GM23338 (cell line): Measurements from ENCODE around the gene TRAF3IP3. TPM values are rescaled to one million over a fixed set of nuclear protein-coding genes. Genes with fewer than 3 reads are reported as not detected.

Source experiments
- ATAC-seq: fragments of 200-7000 bp; cut with Tn5 transposase; 3 replicates; pipeline ENCODE4 v1.9.1; 2020
- DNase-seq: peaks from one replicate; pipeline ENCODE4 v3.0.0-alpha.2; 2015; ENCODE audit warnings: low spot score
- H2AFZ ChIP-seq: fragments of 200-600 bp; sonication (generic); 2 replicates; pipeline ENCODE4 v1.8.0; 2016; ENCODE audit warnings: antibody characterized with exemption, mild to moderate bottlenecking, moderate library complexity
- H3F3A ChIP-seq: fragments of 200-600 bp; sonication (generic); replicated peaks from 2 replicates; pipeline ENCODE4 v1.8.0; 2017; ENCODE audit warnings: antibody characterized with exemption, mixed run types, low read depth
- H3K27ac ChIP-seq: fragments of 200-600 bp; sonication (generic); 2 replicates; pipeline ENCODE4 v1.6.1; 2016; ENCODE audit warnings: low read depth
- H3K27me3 ChIP-seq: fragments of 200-600 bp; sonication (generic); 2 replicates; pipeline ENCODE4 v1.8.0; 2016; ENCODE audit warnings: mild to moderate bottlenecking, mixed run types, moderate library complexity; ENCODE audit not compliant: insufficient read depth
- H3K36me3 ChIP-seq: fragments of 200-600 bp; sonication (generic); 2 replicates; pipeline ENCODE4 v1.8.0; 2016; ENCODE audit warnings: mild to moderate bottlenecking; ENCODE audit not compliant: insufficient read depth
- H3K4me1 ChIP-seq: fragments of 200-600 bp; sonication (generic); 2 replicates; pipeline ENCODE4 v1.8.0; 2016; ENCODE audit warnings: mild to moderate bottlenecking, moderate library complexity; ENCODE audit not compliant: insufficient read depth
- H3K4me2 ChIP-seq: fragments of 200-600 bp; sonication (generic); 2 replicates; pipeline ENCODE4 v1.7.1; 2017; ENCODE audit warnings: mixed run types
- H3K4me3 ChIP-seq: fragments of 200-600 bp; sonication (generic); 2 replicates; pipeline ENCODE4 v1.6.1; 2016; ENCODE audit warnings: mixed run types
- H3K79me2 ChIP-seq: fragments of 200-600 bp; sonication (generic); replicated peaks from 2 replicates; pipeline ENCODE4 v1.8.0; 2017; ENCODE audit warnings: mild to moderate bottlenecking; ENCODE audit not compliant: insufficient read depth
- H3K9me2 ChIP-seq: fragments of 200-600 bp; sonication (generic); 2 replicates; pipeline ENCODE4 v1.8.0; 2017; ENCODE audit not compliant: insufficient read depth
- H4K20me1 ChIP-seq: fragments of 200-600 bp; sonication (generic); replicated peaks from 2 replicates; pipeline ENCODE4 v1.8.0; 2017; ENCODE audit warnings: mild to moderate bottlenecking; ENCODE audit not compliant: insufficient read depth
- H3K27ac Mint-ChIP-seq: 2 replicates; pipeline ENCODE4 v1.8.0; 2020; ENCODE audit warnings: inconsistent platforms, mild to moderate bottlenecking, moderate library complexity, mixed read lengths
- H3K27me3 Mint-ChIP-seq: 3 replicates; pipeline ENCODE4 v1.8.0; 2022; ENCODE audit warnings: low read depth, mild to moderate bottlenecking, moderate library complexity, mixed read lengths, inconsistent platforms; ENCODE audit not compliant: insufficient read depth, poor library complexity
- H3K36me3 Mint-ChIP-seq: 3 replicates; pipeline ENCODE4 v1.8.0; 2021; ENCODE audit warnings: low read depth, mild to moderate bottlenecking, inconsistent platforms, moderate library complexity, mixed read lengths
- H3K4me1 Mint-ChIP-seq: 3 replicates; pipeline ENCODE4 v1.8.0; 2020; ENCODE audit warnings: mild to moderate bottlenecking, inconsistent platforms, mixed read lengths
- H3K4me3 Mint-ChIP-seq: 3 replicates; pipeline ENCODE4 v1.8.0; 2021; ENCODE audit warnings: moderate library complexity, mild to moderate bottlenecking, inconsistent platforms, mixed read lengths
- H3K9me3 Mint-ChIP-seq: 3 replicates; pipeline ENCODE4 v1.8.0; 2020; ENCODE audit warnings: moderate library complexity, mild to moderate bottlenecking, inconsistent platforms, mixed read lengths
- EZH2 ChIP-seq: fragments of 200-600 bp; sonication (generic); IDR thresholded peaks from one replicate; pipeline ENCODE4 v1.8.0; 2017; ENCODE audit warnings: antibody characterized with exemption, mild to moderate bottlenecking, low read depth; ENCODE audit not compliant: unreplicated experiment
- EZH2phosphoT487 ChIP-seq: fragments of 200-600 bp; sonication (generic); IDR thresholded peaks from one replicate; pipeline ENCODE4 v1.8.1; 2018; ENCODE audit warnings: antibody characterized with exemption; ENCODE audit not compliant: unreplicated experiment
- JUNB ChIP-seq: IDR thresholded peaks from one replicate; pipeline ENCODE4 v1.6.1; 2016; ENCODE audit warnings: antibody characterized with exemption; ENCODE audit not compliant: unreplicated experiment
- NANOG ChIP-seq: IDR thresholded peaks from 2 replicates; pipeline ENCODE4 v1.6.1; 2016; ENCODE audit warnings: antibody characterized with exemption, borderline replicate concordance
- ZNF114 ChIP-seq: fragments of 250-450 bp; sonication (Bioruptor Pico); IDR thresholded peaks from 2 replicates; pipeline ENCODE4 v1.5.0; 2020; ENCODE audit warnings: mild to moderate bottlenecking, moderate library complexity
- polyA plus RNA-seq: library from polyadenylated mRNA; unstranded; fragments of >200 nt; fragmentation: Nextera tagmentation; extraction: Ambion mirVana; gene quantifications from 2 replicates; pipeline ENCODE4 v1.2.1, GENCODE V29; 2016
- total RNA-seq: library from RNA; depleted of rRNA; stranded (reverse); fragments of >200 nt; shearing (Covaris generic); gene quantifications from 2 replicates; pipeline ENCODE4 v1.2.3, GENCODE V29; 2014
- TF ChIP-seq, protein P1 (sequence below): IDR thresholded peaks from one replicate; pipeline ENCODE4 v1.6.1; 2018; ENCODE audit warnings: antibody characterized with exemption; ENCODE audit not compliant: unreplicated experiment
- TF ChIP-seq, protein P2 (sequence below): IDR thresholded peaks from 2 replicates; pipeline ENCODE4 v1.6.1; 2016; ENCODE audit warnings: antibody characterized with exemption
- TF ChIP-seq, protein P3 (sequence below): fragments of 250-450 bp; sonication (Bioruptor Pico); IDR thresholded peaks from 2 replicates; pipeline ENCODE4 v1.5.0; 2020; ENCODE audit warnings: mild to moderate bottlenecking, moderate library complexity

The TRAF3IP3 gene
- total and polyA plus RNA-seq, 2 experiments from 2014 or later = not detected

DNA sequence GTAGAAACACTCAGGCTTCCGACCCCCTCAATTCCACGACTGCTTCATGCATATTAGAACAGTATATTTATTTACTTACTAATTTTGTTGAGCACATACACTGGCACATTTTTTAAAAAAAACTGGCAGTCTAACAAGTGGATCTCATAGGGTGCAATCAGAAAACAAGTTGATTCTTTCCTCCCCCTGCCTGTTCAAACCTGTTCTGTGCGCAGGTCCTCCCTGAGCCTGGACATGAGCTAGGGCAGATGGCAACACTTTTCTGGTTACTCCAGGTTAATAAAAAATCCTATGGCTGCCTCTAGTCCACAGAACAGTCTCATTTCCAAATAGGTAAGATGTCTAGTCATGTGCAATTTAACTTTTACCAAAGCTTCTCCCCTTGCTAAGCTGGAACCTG, 32.6 kb upstream of the TRAF3IP3 start:
- Histone ChIP-seq H3K9me2 (peaks cover 6% of the 10 kb centered on the region; the same call in 1 of the 2 replicates), H2AFZ (no peak overlapping the region), H3K79me2 (no peaks in the 10 kb centered on the region), H3F3A (no peaks in the 10 kb centered on the region), H3K4me1 (no peaks in the 10 kb centered on the region), H3K4me2 (no peak overlapping the region), H4K20me1 (no peaks in the 10 kb centered on the region), H3K27me3 (no peaks in the 10 kb centered on the region), H3K4me3 (no peak overlapping the region), H3K27ac (no peak overlapping the region), H3K36me3 (no peaks in the 10 kb centered on the region)
- Mint-ChIP-seq H3K36me3 (no peaks in the 10 kb centered on the region), H3K27me3 (no peaks in the 10 kb centered on the region), H3K4me1 (no peaks in the 10 kb centered on the region), H3K4me3 (no peak overlapping the region), H3K9me3 (no peaks in the 10 kb centered on the region), H3K27ac (no peak overlapping the region)
- DNase-seq = no peak
- TF ChIP-seq ZNF114 (CRISPR knock-in tag) (no peak), EZH2 (no peak), NANOG (no peak), JUNB (no peak), EZH2phosphoT487 (no peak)
- TF ChIP-seq, protein P1, sequence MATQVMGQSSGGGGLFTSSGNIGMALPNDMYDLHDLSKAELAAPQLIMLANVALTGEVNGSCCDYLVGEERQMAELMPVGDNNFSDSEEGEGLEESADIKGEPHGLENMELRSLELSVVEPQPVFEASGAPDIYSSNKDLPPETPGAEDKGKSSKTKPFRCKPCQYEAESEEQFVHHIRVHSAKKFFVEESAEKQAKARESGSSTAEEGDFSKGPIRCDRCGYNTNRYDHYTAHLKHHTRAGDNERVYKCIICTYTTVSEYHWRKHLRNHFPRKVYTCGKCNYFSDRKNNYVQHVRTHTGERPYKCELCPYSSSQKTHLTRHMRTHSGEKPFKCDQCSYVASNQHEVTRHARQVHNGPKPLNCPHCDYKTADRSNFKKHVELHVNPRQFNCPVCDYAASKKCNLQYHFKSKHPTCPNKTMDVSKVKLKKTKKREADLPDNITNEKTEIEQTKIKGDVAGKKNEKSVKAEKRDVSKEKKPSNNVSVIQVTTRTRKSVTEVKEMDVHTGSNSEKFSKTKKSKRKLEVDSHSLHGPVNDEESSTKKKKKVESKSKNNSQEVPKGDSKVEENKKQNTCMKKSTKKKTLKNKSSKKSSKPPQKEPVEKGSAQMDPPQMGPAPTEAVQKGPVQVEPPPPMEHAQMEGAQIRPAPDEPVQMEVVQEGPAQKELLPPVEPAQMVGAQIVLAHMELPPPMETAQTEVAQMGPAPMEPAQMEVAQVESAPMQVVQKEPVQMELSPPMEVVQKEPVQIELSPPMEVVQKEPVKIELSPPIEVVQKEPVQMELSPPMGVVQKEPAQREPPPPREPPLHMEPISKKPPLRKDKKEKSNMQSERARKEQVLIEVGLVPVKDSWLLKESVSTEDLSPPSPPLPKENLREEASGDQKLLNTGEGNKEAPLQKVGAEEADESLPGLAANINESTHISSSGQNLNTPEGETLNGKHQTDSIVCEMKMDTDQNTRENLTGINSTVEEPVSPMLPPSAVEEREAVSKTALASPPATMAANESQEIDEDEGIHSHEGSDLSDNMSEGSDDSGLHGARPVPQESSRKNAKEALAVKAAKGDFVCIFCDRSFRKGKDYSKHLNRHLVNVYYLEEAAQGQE = no peak
- TF ChIP-seq, protein P2, sequence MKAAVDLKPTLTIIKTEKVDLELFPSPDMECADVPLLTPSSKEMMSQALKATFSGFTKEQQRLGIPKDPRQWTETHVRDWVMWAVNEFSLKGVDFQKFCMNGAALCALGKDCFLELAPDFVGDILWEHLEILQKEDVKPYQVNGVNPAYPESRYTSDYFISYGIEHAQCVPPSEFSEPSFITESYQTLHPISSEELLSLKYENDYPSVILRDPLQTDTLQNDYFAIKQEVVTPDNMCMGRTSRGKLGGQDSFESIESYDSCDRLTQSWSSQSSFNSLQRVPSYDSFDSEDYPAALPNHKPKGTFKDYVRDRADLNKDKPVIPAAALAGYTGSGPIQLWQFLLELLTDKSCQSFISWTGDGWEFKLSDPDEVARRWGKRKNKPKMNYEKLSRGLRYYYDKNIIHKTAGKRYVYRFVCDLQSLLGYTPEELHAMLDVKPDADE = no peak
- TF ChIP-seq, protein P3, sequence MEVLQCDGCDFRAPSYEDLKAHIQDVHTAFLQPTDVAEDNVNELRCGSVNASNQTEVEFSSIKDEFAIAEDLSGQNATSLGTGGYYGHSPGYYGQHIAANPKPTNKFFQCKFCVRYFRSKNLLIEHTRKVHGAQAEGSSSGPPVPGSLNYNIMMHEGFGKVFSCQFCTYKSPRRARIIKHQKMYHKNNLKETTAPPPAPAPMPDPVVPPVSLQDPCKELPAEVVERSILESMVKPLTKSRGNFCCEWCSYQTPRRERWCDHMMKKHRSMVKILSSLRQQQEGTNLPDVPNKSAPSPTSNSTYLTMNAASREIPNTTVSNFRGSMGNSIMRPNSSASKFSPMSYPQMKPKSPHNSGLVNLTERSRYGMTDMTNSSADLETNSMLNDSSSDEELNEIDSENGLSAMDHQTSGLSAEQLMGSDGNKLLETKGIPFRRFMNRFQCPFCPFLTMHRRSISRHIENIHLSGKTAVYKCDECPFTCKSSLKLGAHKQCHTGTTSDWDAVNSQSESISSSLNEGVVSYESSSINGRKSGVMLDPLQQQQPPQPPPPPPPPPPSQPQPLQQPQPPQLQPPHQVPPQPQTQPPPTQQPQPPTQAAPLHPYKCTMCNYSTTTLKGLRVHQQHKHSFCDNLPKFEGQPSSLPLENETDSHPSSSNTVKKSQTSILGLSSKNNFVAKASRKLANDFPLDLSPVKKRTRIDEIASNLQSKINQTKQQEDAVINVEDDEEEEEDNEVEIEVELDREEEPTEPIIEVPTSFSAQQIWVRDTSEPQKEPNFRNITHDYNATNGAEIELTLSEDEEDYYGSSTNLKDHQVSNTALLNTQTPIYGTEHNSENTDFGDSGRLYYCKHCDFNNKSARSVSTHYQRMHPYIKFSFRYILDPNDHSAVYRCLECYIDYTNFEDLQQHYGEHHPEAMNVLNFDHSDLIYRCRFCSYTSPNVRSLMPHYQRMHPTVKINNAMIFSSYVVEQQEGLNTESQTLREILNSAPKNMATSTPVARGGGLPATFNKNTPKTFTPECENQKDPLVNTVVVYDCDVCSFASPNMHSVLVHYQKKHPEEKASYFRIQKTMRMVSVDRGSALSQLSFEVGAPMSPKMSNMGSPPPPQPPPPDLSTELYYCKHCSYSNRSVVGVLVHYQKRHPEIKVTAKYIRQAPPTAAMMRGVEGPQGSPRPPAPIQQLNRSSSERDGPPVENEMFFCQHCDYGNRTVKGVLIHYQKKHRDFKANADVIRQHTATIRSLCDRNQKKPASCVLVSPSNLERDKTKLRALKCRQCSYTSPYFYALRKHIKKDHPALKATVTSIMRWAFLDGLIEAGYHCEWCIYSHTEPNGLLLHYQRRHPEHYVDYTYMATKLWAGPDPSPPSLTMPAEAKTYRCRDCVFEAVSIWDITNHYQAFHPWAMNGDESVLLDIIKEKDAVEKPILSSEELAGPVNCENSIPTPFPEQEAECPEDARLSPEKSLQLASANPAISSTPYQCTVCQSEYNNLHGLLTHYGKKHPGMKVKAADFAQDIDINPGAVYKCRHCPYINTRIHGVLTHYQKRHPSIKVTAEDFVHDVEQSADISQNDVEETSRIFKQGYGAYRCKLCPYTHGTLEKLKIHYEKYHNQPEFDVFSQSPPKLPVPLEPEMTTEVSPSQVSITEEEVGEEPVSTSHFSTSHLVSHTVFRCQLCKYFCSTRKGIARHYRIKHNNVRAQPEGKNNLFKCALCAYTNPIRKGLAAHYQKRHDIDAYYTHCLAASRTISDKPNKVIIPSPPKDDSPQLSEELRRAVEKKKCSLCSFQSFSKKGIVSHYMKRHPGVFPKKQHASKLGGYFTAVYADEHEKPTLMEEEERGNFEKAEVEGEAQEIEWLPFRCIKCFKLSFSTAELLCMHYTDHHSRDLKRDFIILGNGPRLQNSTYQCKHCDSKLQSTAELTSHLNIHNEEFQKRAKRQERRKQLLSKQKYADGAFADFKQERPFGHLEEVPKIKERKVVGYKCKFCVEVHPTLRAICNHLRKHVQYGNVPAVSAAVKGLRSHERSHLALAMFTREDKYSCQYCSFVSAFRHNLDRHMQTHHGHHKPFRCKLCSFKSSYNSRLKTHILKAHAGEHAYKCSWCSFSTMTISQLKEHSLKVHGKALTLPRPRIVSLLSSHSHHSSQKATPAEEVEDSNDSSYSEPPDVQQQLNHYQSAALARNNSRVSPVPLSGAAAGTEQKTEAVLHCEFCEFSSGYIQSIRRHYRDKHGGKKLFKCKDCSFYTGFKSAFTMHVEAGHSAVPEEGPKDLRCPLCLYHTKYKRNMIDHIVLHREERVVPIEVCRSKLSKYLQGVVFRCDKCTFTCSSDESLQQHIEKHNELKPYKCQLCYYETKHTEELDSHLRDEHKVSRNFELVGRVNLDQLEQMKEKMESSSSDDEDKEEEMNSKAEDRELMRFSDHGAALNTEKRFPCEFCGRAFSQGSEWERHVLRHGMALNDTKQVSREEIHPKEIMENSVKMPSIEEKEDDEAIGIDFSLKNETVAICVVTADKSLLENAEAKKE (CRISPR knock-in tag) = no peak
- ATAC-seq = no peak
